HG02571 (cell line): Measurements from ENCODE around the gene VPS11.
A peak's percentile ranks its signal among the peaks of the same experiment; 100 is the strongest.
"Not testable (repeated sequence)": the region's sequence is repeated elsewhere in the genome, so short reads cannot be mapped to it uniquely, and the experiment has no call there.

Experiments
- ATAC-seq: cut with Tn5 transposase; IDR thresholded peaks from one replicate; pipeline ENCODE4 v1.9.1; 2021; ENCODE audit warnings: mild to moderate bottlenecking, moderate library complexity; ENCODE audit not compliant: unreplicated experiment

Gene VPS11

GRCh38 chr11:119100994-119101758 lies 33.6 kb downstream of the VPS11 start:
- ATAC-seq = peak; percentile 20

GRCh38 chr11:119101759-119102423 lies 34.3 kb downstream of the VPS11 start, which contains the start of gene DPAGT1:
Gene DPAGT1, minus strand, starts transcription at chr11:119101853. Its CDS starts 198 bp downstream, at chr11:119101655.
- ATAC-seq = peak; percentile 81

- ATAC-seq = not testable (repeated sequence)
Measured at GRCh38 chr11:119103161-119103664, 35.6 kb downstream of the VPS11 start.

- no peak for ATAC-seq
Measured at GRCh38 chr11:119103793-119104192, 36.2 kb downstream of the VPS11 start.

GRCh38 chr11:119106564-119107537 lies 39.2 kb downstream of the VPS11 start, which contains the start of gene C2CD2L:
Gene C2CD2L, plus strand, starts transcription at chr11:119107344. Its CDS starts 398 bp downstream, at chr11:119107742.
- peak; percentile 76 for ATAC-seq

- ATAC-seq = peak; percentile 22
Measured at GRCh38 chr11:119107538-119108145, 40.0 kb downstream of the VPS11 start.

GRCh38 chr11:119108146-119108856 lies 40.7 kb downstream of the VPS11 start:
- no peak for ATAC-seq

- no peak for ATAC-seq
Measured at GRCh38 chr11:119108857-119109221, 41.2 kb downstream of the VPS11 start.

GRCh38 chr11:119109843-119110242 lies 42.2 kb downstream of the VPS11 start:
- ATAC-seq = no peak

GRCh38 chr11:119110439-119110838 lies 42.8 kb downstream of the VPS11 start:
- no peak for ATAC-seq

- no peak for ATAC-seq
Measured at GRCh38 chr11:119111361-119111925, 43.8 kb downstream of the VPS11 start.

GRCh38 chr11:119112314-119113020 lies 44.8 kb downstream of the VPS11 start:
- ATAC-seq = no peak

- ATAC-seq = no peak
Measured at GRCh38 chr11:119113716-119114115, 46.1 kb downstream of the VPS11 start.

GRCh38 chr11:119114351-119114750 lies 46.7 kb downstream of the VPS11 start:
- no peak for ATAC-seq

GRCh38 chr11:119115484-119116234 lies 48.0 kb downstream of the VPS11 start:
- ATAC-seq = no peak

GRCh38 chr11:119116235-119116594 lies 48.6 kb downstream of the VPS11 start:
- no peak for ATAC-seq

- ATAC-seq = no peak
Measured at GRCh38 chr11:119116601-119117000, 49.0 kb downstream of the VPS11 start.
